ENCODE data around the gene NHEJ1. TPM values are rescaled to one million over a fixed set of nuclear protein-coding genes. Genes with fewer than 3 reads are reported as not detected.

The NHEJ1 gene
- total and polyA plus RNA-seq, 2 of the 13 experiments (the other 11 are each of a cell fraction or from before 2014, with no cell fraction given): 30.0 to 30.7 TPM

DNA sequence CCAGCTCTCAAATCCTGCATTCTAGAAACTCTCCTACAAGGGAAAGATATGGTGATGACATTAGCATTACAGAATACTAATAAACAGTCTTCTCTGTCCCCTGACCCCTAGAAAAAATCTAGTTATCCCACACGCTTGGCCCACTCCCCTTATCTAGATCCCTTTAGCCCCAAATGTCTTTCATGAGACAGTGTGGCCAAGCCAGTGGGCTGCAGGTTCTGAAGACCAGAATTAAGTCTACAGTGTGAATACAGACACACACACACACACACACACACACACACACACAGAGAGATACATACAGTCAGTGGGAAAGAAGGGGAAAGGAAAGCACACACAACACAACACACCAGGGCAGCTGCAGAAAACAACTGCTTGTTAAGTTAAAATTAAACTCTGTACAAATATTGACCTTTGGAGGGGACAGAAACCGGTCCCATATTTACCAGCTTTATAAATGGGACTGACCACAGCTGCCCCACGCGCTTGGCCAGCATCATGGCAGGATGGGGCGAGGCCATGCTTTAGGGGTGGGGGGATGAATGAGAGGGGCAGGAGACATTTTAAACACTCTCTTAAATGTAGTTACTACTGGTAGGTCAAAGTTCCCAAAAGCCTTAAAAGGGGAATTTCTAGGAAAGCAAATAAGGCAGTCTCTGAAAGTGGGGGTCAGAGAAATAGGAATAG, 49.1 kb downstream of the NHEJ1 start (continued):
- TF ChIP-seq, protein P1, sequence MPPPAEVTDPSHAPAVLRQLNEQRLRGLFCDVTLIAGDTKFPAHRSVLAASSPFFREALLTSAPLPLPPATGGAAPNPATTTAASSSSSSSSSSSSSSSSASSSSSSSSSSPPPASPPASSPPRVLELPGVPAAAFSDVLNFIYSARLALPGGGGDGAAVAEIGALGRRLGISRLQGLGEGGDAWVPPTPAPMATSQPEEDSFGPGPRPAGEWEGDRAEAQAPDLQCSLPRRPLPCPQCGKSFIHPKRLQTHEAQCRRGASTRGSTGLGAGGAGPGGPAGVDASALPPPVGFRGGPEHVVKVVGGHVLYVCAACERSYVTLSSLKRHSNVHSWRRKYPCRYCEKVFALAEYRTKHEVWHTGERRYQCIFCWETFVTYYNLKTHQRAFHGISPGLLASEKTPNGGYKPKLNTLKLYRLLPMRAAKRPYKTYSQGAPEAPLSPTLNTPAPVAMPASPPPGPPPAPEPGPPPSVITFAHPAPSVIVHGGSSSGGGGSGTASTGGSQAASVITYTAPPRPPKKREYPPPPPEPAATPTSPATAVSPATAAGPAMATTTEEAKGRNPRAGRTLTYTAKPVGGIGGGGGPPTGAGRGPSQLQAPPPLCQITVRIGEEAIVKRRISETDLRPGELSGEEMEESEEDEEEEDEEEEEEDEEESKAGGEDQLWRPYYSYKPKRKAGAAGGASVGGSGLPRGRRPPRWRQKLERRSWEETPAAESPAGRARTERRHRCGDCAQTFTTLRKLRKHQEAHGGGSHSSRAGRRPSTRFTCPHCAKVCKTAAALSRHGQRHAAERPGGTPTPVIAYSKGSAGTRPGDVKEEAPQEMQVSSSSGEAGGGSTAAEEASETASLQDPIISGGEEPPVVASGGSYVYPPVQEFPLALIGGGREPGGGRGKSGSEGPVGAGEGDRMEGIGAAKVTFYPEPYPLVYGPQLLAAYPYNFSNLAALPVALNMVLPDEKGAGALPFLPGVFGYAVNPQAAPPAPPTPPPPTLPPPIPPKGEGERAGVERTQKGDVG (CRISPR knock-in tag; IDR thresholded peaks at IDR 0.05; ENCODE audit: borderline replicate concordance): peak; percentile 90; the same call in 1 of the 2 replicates
- TF ChIP-seq TOPORS (CRISPR knock-in tag; IDR thresholded peaks at IDR 0.05): no peak; the same call in 1 of the 2 replicates
- no peak for TF ChIP-seq ZNF451 (CRISPR knock-in tag; IDR thresholded peaks at IDR 0.05)
- TF ChIP-seq, protein P2, sequence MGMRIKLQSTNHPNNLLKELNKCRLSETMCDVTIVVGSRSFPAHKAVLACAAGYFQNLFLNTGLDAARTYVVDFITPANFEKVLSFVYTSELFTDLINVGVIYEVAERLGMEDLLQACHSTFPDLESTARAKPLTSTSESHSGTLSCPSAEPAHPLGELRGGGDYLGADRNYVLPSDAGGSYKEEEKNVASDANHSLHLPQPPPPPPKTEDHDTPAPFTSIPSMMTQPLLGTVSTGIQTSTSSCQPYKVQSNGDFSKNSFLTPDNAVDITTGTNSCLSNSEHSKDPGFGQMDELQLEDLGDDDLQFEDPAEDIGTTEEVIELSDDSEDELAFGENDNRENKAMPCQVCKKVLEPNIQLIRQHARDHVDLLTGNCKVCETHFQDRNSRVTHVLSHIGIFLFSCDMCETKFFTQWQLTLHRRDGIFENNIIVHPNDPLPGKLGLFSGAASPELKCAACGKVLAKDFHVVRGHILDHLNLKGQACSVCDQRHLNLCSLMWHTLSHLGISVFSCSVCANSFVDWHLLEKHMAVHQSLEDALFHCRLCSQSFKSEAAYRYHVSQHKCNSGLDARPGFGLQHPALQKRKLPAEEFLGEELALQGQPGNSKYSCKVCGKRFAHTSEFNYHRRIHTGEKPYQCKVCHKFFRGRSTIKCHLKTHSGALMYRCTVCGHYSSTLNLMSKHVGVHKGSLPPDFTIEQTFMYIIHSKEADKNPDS (CRISPR knock-in tag; IDR thresholded peaks at IDR 0.05): no peak
- no peak for TF ChIP-seq ZNF782 (CRISPR knock-in tag; IDR thresholded peaks at IDR 0.05; ENCODE audit: borderline replicate concordance)
- TF ChIP-seq, protein P3, sequence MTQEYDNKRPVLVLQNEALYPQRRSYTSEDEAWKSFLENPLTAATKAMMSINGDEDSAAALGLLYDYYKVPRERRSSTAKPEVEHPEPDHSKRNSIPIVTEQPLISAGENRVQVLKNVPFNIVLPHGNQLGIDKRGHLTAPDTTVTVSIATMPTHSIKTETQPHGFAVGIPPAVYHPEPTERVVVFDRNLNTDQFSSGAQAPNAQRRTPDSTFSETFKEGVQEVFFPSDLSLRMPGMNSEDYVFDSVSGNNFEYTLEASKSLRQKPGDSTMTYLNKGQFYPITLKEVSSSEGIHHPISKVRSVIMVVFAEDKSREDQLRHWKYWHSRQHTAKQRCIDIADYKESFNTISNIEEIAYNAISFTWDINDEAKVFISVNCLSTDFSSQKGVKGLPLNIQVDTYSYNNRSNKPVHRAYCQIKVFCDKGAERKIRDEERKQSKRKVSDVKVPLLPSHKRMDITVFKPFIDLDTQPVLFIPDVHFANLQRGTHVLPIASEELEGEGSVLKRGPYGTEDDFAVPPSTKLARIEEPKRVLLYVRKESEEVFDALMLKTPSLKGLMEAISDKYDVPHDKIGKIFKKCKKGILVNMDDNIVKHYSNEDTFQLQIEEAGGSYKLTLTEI (CRISPR knock-in tag; conservative IDR thresholded peaks at IDR 0.05): no peak
- TF ChIP-seq, protein P4, sequence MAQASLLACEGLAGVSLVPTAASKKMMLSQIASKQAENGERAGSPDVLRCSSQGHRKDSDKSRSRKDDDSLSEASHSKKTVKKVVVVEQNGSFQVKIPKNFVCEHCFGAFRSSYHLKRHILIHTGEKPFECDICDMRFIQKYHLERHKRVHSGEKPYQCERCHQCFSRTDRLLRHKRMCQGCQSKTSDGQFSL (CRISPR knock-in tag; IDR thresholded peaks at IDR 0.05): 0 out of 2 replicates have a peak, but pooled peaks have one; percentile 38
- no peak for TF ChIP-seq PAX8 (CRISPR knock-in tag; IDR thresholded peaks at IDR 0.05; ENCODE audit: borderline replicate concordance)
- TF ChIP-seq, protein P5, sequence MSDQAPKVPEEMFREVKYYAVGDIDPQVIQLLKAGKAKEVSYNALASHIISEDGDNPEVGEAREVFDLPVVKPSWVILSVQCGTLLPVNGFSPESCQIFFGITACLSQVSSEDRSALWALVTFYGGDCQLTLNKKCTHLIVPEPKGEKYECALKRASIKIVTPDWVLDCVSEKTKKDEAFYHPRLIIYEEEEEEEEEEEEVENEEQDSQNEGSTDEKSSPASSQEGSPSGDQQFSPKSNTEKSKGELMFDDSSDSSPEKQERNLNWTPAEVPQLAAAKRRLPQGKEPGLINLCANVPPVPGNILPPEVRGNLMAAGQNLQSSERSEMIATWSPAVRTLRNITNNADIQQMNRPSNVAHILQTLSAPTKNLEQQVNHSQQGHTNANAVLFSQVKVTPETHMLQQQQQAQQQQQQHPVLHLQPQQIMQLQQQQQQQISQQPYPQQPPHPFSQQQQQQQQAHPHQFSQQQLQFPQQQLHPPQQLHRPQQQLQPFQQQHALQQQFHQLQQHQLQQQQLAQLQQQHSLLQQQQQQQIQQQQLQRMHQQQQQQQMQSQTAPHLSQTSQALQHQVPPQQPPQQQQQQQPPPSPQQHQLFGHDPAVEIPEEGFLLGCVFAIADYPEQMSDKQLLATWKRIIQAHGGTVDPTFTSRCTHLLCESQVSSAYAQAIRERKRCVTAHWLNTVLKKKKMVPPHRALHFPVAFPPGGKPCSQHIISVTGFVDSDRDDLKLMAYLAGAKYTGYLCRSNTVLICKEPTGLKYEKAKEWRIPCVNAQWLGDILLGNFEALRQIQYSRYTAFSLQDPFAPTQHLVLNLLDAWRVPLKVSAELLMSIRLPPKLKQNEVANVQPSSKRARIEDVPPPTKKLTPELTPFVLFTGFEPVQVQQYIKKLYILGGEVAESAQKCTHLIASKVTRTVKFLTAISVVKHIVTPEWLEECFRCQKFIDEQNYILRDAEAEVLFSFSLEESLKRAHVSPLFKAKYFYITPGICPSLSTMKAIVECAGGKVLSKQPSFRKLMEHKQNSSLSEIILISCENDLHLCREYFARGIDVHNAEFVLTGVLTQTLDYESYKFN (CRISPR knock-in tag; conservative IDR thresholded peaks at IDR 0.05): peak; percentile 98
- TF ChIP-seq ZNF224 (CRISPR knock-in tag; IDR thresholded peaks at IDR 0.05): 0 out of 2 replicates have a peak, but pooled peaks have one; percentile 28
- TF ChIP-seq RAD51 (IDR thresholded peaks at IDR 0.05; ENCODE audit: borderline replicate concordance): no peak
- TF ChIP-seq, protein P6, sequence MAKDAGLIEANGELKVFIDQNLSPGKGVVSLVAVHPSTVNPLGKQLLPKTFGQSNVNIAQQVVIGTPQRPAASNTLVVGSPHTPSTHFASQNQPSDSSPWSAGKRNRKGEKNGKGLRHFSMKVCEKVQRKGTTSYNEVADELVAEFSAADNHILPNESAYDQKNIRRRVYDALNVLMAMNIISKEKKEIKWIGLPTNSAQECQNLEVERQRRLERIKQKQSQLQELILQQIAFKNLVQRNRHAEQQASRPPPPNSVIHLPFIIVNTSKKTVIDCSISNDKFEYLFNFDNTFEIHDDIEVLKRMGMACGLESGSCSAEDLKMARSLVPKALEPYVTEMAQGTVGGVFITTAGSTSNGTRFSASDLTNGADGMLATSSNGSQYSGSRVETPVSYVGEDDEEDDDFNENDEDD (CRISPR knock-in tag; IDR thresholded peaks at IDR 0.05; ENCODE audit: borderline replicate concordance): peak; percentile 76; the same call in 1 of the 2 replicates
- TF ChIP-seq ZNF589 (CRISPR knock-in tag; conservative IDR thresholded peaks at IDR 0.05): 0 out of 2 replicates have a peak, but pooled peaks have one; percentile 56
- TF ChIP-seq MAFF (IDR thresholded peaks at IDR 0.05; ENCODE audit: low read depth, low read length): no peak
- no peak for TF ChIP-seq ZNF354B (CRISPR knock-in tag; IDR thresholded peaks at IDR 0.05)
- peak; percentile 84 for TF ChIP-seq HOXA9 (CRISPR knock-in tag; IDR thresholded peaks at IDR 0.05; ENCODE audit: borderline replicate concordance)

All from HepG2 (cell line).